AG04450 (cell line): ENCODE measurements around the gene PTPRZ1. TPM values are rescaled to one million over a fixed set of nuclear protein-coding genes. Genes with fewer than 3 reads are reported as not detected.

ENCODE experiments used
- CTCF ChIA-PET: fragments of 300-600, 350-600 bp; formaldehyde crosslinking; extraction: SDS; loops from one replicate; lab custom pipeline; 2022; ENCODE audit warnings: antibody characterized with exemption, inconsistent platforms; lab: Charles Lee
- POLR2A ChIA-PET: fragments of 350-600 bp; formaldehyde crosslinking; extraction: SDS; loops from one replicate; lab custom pipeline; 2021; ENCODE audit warnings: antibody characterized with exemption, inconsistent platforms; lab: Yijun Ruan, JAX
- DNase-seq: peaks from one replicate; pipeline ENCODE4 v3.0.0-alpha.2; 2011; ENCODE audit warnings: low read depth, low spot score
- H3K27ac ChIP-seq: one replicate; pipeline ENCODE4 v1.5.1; 2012; ENCODE audit warnings: low read depth, low read length, control low read depth
- H3K27me3 ChIP-seq: one replicate; pipeline ENCODE4 v1.6.0; 2012; ENCODE audit warnings: low read length; ENCODE audit not compliant: control insufficient read depth, insufficient read depth
- H3K4me3 ChIP-seq: 2 replicates; pipeline ENCODE4 v1.5.1; 2011; ENCODE audit warnings: mild to moderate bottlenecking, low read depth, low read length, control low read depth
- H3K9me3 ChIP-seq: 2 replicates; pipeline ENCODE4 v1.5.1; 2012; ENCODE audit warnings: low read length; ENCODE audit not compliant: control insufficient read depth, insufficient read depth
- polyA plus RNA-seq: library from polyadenylated mRNA; depleted of rRNA; stranded (reverse); fragments of >200 nt; gene quantifications from 2 replicates; pipeline ENCODE4 v1.2.3, GENCODE V29; 2011
- TF ChIP-seq, protein P1 (sequence below): IDR thresholded peaks from 2 replicates; pipeline ENCODE4 v1.5.1; 2011; ENCODE audit warnings: low read depth, low read length, control low read depth, inconsistent platforms

Gene PTPRZ1
- polyA plus RNA-seq, 1 experiment: not detected

DNA sequence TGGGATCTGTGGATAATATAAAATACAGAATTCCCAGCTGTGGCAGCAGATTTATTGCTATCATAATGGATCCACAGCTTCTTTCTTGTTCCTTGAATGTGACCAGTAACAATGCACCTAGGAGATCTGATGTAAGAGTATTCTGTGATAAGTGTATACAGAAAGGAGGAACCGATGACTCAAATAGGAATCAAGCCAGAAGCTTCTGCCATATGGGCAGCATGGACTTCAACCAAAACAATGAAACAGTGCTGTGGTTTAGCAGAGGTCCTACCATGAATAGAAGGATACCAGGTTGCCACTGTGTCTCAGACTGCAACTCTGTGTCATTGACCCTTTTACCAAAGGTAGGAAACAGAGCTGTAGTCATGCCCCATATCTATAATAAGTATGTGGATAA lies 81.8 kb downstream of the PTPRZ1 start:
- POLR2A ChIA-PET: no interaction called here
- Histone ChIP-seq H3K27ac (no peak overlapping the region), H3K9me3 (no peaks in the 10 kb centered on the region), H3K4me3 (no peak overlapping the region), H3K27me3 (no peaks in the 10 kb centered on the region)
- DNase-seq: peak; percentile 41
- CTCF ChIA-PET: interaction anchor here (1.1 to 4.1 kb wide), 2 partner anchors 38 to 40 kb away, joined by 6 to 34 read pairs; no protein-coding TSS in a partner anchor
- TF ChIP-seq, protein P1, sequence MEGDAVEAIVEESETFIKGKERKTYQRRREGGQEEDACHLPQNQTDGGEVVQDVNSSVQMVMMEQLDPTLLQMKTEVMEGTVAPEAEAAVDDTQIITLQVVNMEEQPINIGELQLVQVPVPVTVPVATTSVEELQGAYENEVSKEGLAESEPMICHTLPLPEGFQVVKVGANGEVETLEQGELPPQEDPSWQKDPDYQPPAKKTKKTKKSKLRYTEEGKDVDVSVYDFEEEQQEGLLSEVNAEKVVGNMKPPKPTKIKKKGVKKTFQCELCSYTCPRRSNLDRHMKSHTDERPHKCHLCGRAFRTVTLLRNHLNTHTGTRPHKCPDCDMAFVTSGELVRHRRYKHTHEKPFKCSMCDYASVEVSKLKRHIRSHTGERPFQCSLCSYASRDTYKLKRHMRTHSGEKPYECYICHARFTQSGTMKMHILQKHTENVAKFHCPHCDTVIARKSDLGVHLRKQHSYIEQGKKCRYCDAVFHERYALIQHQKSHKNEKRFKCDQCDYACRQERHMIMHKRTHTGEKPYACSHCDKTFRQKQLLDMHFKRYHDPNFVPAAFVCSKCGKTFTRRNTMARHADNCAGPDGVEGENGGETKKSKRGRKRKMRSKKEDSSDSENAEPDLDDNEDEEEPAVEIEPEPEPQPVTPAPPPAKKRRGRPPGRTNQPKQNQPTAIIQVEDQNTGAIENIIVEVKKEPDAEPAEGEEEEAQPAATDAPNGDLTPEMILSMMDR: no peak

DNA sequence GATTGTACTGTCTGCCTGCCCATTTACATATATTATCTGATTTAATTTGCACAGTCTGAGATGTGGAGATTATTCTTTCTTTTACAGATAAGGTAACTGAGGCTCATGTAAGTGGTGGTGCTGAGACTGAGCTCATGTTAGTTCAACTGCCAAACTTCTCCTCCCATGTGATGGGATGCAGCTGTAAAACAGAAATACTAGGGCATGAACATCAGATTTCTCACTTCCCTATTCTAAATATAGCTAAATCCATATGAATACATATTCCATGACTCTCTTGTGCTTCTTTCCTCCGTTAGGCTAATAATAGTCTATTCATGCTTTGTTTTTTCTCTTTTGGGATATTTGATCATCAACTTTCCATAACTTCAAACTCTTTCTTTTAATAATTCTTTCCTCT lies 84.7 kb downstream of the PTPRZ1 start:
- no peaks in the 10 kb centered on the region for H3K27me3 ChIP-seq
- H3K4me3 ChIP-seq: no peak overlapping the region
- no peaks in the 10 kb centered on the region for H3K9me3 ChIP-seq
- no peak for DNase-seq
- ChIA-PET CTCF (interaction anchor here (1.4 kb wide), 1 partner anchor 37 kb away, joined by 5 read pairs; no protein-coding TSS in a partner anchor), POLR2A (no interaction called here)
- TF ChIP-seq, protein P1: no peak
- no peak overlapping the region for H3K27ac ChIP-seq

DNA sequence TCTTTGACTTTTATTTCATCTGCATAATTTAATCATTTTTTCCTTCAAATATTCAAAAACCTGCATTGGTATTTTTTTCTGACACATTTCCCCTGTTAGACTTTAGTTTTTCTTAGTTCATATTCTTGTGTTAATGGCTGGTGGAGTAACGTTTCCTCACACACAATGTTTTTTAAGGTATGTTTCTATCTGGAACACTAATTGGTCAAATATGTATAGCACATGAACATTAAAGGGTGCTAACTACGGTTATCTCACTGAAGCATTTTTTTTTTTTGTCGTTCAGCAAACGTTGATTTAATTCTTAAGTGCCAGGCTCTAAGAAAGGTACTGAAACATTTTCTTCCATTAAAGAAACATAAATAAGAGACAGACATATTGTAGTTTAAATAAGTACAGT lies 87.7 kb downstream of the PTPRZ1 start:
- TF ChIP-seq, protein P1: no peak
- Histone ChIP-seq H3K9me3 (no peaks in the 10 kb centered on the region), H3K27me3 (no peaks in the 10 kb centered on the region), H3K4me3 (no peak overlapping the region), H3K27ac (no peak overlapping the region)
- CTCF ChIA-PET: interaction anchor here (1.1 kb wide), 1 partner anchor 34 kb away, joined by 6 read pairs; no protein-coding TSS in a partner anchor
- no peak for DNase-seq
- POLR2A ChIA-PET: interaction anchor here (1.0 kb wide), 1 partner anchor 564 kb away, joined by 3 read pairs; the partner anchor contains the start of gene FAM3C

DNA sequence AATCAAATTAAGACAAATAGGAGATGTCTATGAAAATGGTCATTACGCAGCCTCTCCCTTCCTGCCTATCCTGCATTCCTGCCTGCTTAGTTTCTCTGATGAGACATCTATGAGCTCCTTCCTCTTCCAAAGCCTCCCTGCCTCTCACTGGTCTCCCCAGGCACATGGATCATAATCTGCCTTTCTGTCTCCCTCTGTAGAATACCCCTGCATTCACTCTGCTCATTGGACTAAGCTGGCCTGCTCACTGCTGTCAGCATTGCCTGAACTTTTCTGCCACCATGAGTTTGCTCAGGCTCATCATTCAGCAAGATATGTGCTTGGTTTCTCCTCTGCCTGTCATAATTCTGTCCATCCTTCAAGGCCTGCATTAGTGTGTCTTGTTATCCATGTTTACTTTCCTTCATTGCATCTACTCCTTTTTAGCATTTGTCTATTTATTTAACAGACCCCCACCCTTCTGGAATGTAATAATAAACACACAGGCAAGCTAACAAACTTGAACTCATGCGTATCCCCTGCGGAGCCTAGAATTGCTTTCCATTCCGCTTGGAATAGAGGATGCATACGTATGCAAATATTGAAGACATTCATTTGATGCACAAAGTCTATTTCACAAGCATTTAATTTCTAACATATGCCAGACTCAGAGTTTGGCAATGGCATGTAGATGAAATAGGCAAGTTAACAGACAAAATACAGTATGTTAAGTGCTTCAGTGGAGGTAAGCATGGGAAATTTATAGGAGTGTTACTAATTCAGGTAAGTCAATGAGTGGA lies 88.3 kb downstream of the PTPRZ1 start:
- peak overlapping the region; percentile 32 for H3K27ac ChIP-seq
- DNase-seq: peak; percentile 26
- no peaks in the 10 kb centered on the region for H3K9me3 ChIP-seq
- ChIA-PET CTCF (interaction anchor here (1.1 to 4.8 kb wide), 2 partner anchors 33 kb away, joined by 6 to 24 read pairs; no protein-coding TSS in a partner anchor), POLR2A (interaction anchor here (1.0 kb wide), 1 partner anchor 565 kb away, joined by 3 read pairs; the partner anchor contains the start of gene FAM3C)
- no peaks in the 10 kb centered on the region for H3K27me3 ChIP-seq
- TF ChIP-seq, protein P1: no peak
- H3K4me3 ChIP-seq: no peak overlapping the region
